Tibial artery (tissue), 4 donors: Measurements from ENCODE around the gene EYS.

Experiments used
- DNase-seq, 2 donors: peaks; one replicate each; pipeline ENCODE4 v3.0.0-alpha.2; 2019
- H3K27ac ChIP-seq, 2 donors: fragments of 200-600 bp; sonication (generic) in 1 of 2; 1 replicate in 1 of 2; 2 replicates in 1 of 2; pipeline ENCODE4 v1.5.1; 2018 to 2019; ENCODE audit warnings: mild to moderate bottlenecking in 1 of 2
- H3K27me3 ChIP-seq, 2 donors: fragments of 200-600 bp; sonication (generic) in 1 of 2; one replicate each; pipeline versions ENCODE4 v1.5.1 to v1.6.0; 2016 to 2019
- H3K36me3 ChIP-seq, 3 donors: fragments of 200-600 bp; sonication (generic) in 2 of 3; one replicate each; pipeline ENCODE4 v1.5.1; 2016 to 2019; ENCODE audit warnings: mild to moderate bottlenecking in 2 of 3
- H3K4me1 ChIP-seq, 4 donors: fragments of 200-600 bp; sonication (generic) in 2 of 4; 1 replicate in 3 of 4; 2 replicates in 1 of 4; pipeline ENCODE4 v1.5.1; 2016 to 2019
- H3K4me3 ChIP-seq, 2 donors: fragments of 200-600 bp; sonication (generic) in 1 of 2; 1 replicate in 1 of 2; 2 replicates in 1 of 2; pipeline ENCODE4 v1.5.1; 2018 to 2019; ENCODE audit warnings: mild to moderate bottlenecking in 2 of 2
- H3K9me3 ChIP-seq, 3 donors: fragments of 200-600 bp; sonication (generic) in 1 of 3; one replicate each; pipeline ENCODE4 v1.5.1; 2016 to 2019
- CTCF ChIP-seq, 2 experiments: fragments of 200-600 bp in 1 of 2; fragments of 450-650 bp in 1 of 2; IDR thresholded peaks; one replicate each; pipeline ENCODE4 v1.5.1; 2017 to 2019; ENCODE audit warnings: antibody characterized with exemption in 2 of 2, mild to moderate bottlenecking in 1 of 2, moderate library complexity in 1 of 2
- intact Hi-C: fragments of 100-400 bp; cut with DNase I; formaldehyde crosslinking; loops from one replicate; pipeline ENCODE4 v1.15.0; 2023; ENCODE audit warnings: low total_unique reads

EYS gene

GRCh38 chr6:64988148-64988547 lies 718.9 kb downstream of the EYS start:
- intact Hi-C loops: no loop called here
- no peak for TF ChIP-seq CTCF (IDR thresholded peaks at IDR 0.05)
- no peaks in the 10 kb centered on the region for H3K9me3 ChIP-seq
- DNase-seq: no peak
- no peak overlapping the region for H3K27ac ChIP-seq
- no peaks in the 10 kb centered on the region for H3K4me1 ChIP-seq
- no peaks in the 10 kb centered on the region for H3K36me3 ChIP-seq
- no peak overlapping the region for H3K4me3 ChIP-seq
- H3K27me3 ChIP-seq: no peaks in the 10 kb centered on the region

- Histone ChIP-seq H3K27ac (no peak overlapping the region), H3K4me3 (no peak overlapping the region), H3K27me3 (no peaks in the 10 kb centered on the region), H3K4me1 (no peaks in the 10 kb centered on the region), H3K36me3 (no peaks in the 10 kb centered on the region), H3K9me3 (no peaks in the 10 kb centered on the region)
- TF ChIP-seq CTCF (IDR thresholded peaks at IDR 0.05): no peak
- intact Hi-C loops: no loop called here
- DNase-seq: no peak
These were observed 720.0 kb downstream of the EYS start for GRCh38 chr6:64987066-64987465.

GRCh38 chr6:64985726-64986125 lies 721.3 kb downstream of the EYS start:
- H3K36me3 ChIP-seq: no peaks in the 10 kb centered on the region
- no peaks in the 10 kb centered on the region for H3K27me3 ChIP-seq
- H3K27ac ChIP-seq: no peak overlapping the region
- TF ChIP-seq CTCF (IDR thresholded peaks at IDR 0.05): no peak
- H3K4me3 ChIP-seq: no peak overlapping the region
- H3K9me3 ChIP-seq: no peaks in the 10 kb centered on the region
- intact Hi-C loops: no loop called here
- DNase-seq: no peak
- no peaks in the 10 kb centered on the region for H3K4me1 ChIP-seq

GRCh38 chr6:64984948-64985347 lies 722.1 kb downstream of the EYS start:
- intact Hi-C loops: no loop called here
- H3K4me3 ChIP-seq: no peak overlapping the region
- no peak for TF ChIP-seq CTCF (IDR thresholded peaks at IDR 0.05)
- no peaks in the 10 kb centered on the region for H3K4me1 ChIP-seq
- no peak overlapping the region for H3K27ac ChIP-seq
- H3K9me3 ChIP-seq: no peaks in the 10 kb centered on the region
- H3K36me3 ChIP-seq: no peaks in the 10 kb centered on the region
- no peak for DNase-seq
- H3K27me3 ChIP-seq: no peaks in the 10 kb centered on the region

- H3K4me1 ChIP-seq: no peaks in the 10 kb centered on the region
- DNase-seq: no peak
- no peak overlapping the region for H3K4me3 ChIP-seq
- TF ChIP-seq CTCF (IDR thresholded peaks at IDR 0.05): no peak
- H3K27me3 ChIP-seq: no peaks in the 10 kb centered on the region
- no peaks in the 10 kb centered on the region for H3K36me3 ChIP-seq
- H3K9me3 ChIP-seq: no peaks in the 10 kb centered on the region
- intact Hi-C loops: no loop called here
- no peak overlapping the region for H3K27ac ChIP-seq
These were observed 723.9 kb downstream of the EYS start for GRCh38 chr6:64983089-64983488.

- Histone ChIP-seq H3K4me1 (no peaks in the 10 kb centered on the region), H3K36me3 (no peaks in the 10 kb centered on the region), H3K9me3 (no peaks in the 10 kb centered on the region), H3K27ac (no peak overlapping the region), H3K4me3 (no peak overlapping the region), H3K27me3 (no peaks in the 10 kb centered on the region)
- intact Hi-C loops: no loop called here
- TF ChIP-seq CTCF (IDR thresholded peaks at IDR 0.05): no peak
- no peak for DNase-seq
These were observed 733.9 kb downstream of the EYS start for GRCh38 chr6:64973142-64973541.
